HG02938 (cell line): ENCODE data around the gene ZKSCAN5.
"Not testable (repeated sequence)": the region's sequence is repeated elsewhere in the genome, so short reads cannot be mapped to it uniquely, and the experiment has no call there.

Experiments used
- ATAC-seq: cut with Tn5 transposase; IDR thresholded peaks from one replicate; pipeline ENCODE4 v1.9.1; 2021; ENCODE audit warnings: mild to moderate bottlenecking, moderate library complexity; ENCODE audit not compliant: unreplicated experiment

The ZKSCAN5 gene

GRCh38 chr7:99551767-99552463 is 47.5 kb downstream of the ZKSCAN5 start, which contains the start of gene FAM200A:
TSS of gene FAM200A (minus strand) at chr7:99552114. CDS start at chr7:99548407, 3,707 bp downstream.
- ATAC-seq: peak; percentile 87

DNA sequence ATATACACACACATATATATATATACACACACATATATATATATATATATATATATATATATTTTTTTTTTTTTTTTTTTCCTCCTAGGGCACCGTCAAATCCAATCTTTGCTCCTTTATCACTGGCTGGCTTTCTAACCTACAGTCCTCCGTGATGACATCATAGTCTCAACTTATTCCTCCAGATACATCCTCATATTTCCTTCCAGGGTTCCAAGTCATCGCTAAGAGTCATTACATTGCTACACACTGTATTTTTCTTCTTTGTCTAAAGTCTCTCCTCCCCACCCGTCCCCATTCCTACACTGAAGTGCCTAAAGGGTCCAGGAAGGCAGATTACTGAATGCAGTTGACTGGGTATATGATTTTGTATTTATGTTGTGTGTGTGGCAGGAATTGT is 48.6 kb downstream of the ZKSCAN5 start:
- no peak for ATAC-seq

DNA sequence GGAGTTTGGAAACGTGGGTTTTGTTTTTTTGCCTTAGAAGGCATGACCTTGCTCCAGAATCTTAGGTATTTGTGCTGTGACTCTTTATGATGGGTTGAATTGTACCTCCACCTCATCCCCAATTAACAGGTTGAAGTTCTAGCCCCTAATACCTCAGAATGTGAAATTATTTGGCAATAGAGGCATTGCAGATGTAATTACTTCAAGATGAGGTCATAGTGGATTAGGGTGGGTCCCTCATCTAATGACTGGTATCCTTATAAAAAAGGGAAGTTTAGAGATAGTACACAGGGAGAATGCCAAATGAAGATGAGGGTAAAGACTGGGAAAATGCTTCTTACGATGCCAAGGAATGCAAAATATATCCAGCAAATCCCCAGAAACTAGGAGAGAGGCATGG is 50.5 kb downstream of the ZKSCAN5 start:
- no peak for ATAC-seq

DNA sequence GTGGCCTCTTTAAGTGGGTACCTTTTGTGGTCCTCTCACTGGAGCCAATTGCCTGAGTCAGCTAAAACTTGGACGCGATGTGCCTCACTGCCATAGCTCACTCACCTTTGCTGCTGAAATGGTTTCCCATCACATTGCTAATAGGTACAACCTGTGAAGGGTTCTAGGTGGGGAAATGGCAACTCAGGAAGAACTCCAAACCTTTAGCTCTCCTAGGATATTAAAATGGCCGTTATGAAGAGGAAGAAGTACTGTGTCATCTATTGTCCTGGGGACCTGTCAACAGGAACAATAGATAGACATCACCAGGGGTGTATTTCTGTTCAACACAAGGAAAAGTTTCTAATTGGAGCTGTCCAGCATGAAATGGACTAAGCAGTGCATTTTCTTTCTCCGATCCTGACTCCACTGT is 52.7 kb downstream of the ZKSCAN5 start:
- no peak for ATAC-seq

DNA sequence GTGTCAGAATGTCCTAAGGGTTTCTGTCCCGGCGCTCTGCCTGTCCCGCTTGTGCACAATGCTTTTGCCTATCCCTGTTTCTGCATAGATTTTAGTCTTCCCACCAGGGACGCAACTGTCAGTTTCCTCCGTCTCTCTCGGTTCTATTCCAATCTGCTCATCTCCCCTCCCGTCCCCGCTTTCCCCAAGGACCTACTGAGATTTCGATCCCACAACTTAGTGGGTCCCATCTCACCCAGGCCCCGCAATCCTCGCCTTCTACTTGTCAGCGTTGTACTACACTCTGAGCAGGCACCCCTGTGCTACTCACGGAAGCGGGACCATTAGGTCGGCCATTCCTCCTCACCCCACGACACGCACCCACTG is 53.5 kb downstream of the ZKSCAN5 start:
- peak; percentile 43 for ATAC-seq

DNA sequence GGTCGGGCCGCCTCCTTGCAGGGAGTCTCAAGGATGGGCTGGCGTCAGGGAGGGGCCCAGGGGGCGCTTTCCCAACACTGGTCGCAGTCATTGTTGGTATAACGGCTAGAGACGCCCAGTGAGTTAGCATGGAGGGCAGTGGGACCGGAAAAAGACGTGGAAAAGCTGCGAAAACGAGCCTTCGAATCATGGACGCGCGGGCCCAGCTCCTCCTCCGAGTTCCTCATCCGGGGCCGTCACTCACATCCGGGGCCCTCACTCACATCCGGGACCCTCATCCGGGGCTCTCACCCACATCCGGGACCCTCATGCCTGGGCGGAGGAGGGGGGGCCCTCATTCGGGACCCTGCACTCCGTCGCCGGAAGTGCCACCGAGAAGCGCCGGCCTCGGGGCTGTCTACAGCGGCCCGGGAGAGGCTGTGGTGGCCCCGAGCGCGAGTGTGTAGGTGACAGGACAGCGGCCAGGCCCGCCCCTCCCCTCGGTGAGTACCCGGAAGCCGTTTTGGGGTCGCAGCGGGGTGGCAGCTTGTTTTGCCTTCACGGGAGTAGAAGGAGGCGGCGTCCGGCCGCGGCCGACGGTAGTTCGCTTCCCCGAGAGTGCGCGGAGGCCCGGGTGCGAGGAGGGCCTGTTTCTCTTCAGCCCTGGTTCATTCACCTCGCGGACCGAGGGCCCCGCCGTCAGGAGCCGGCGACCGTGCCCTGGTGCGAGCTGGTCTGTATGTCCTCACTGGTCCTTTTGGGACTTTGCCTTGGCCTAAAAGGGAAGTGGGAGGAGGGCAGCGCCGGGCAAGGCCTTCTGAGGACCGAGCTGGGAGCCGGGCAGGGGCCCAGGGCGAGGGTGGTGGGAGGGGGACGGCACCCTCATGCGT is 54.1 kb downstream of the ZKSCAN5 start, which contains the start of gene ZNF655:
ZNF655 (plus strand) TSS at position 337 of the 869 bp plus-strand sequence. CDS start 1,918 bp downstream, outside the sequence.
- peak; percentile 81 for ATAC-seq

- no peak for ATAC-seq
These were observed 54.9 kb downstream of the ZKSCAN5 start for GRCh38 chr7:99559175-99559915.

GRCh38 chr7:99560834-99561736 is 56.6 kb downstream of the ZKSCAN5 start:
- no peak for ATAC-seq

GRCh38 chr7:99561737-99562051 is 57.2 kb downstream of the ZKSCAN5 start:
- no peak for ATAC-seq

GRCh38 chr7:99562114-99562784 is 57.8 kb downstream of the ZKSCAN5 start:
- no peak for ATAC-seq

GRCh38 chr7:99562832-99563231 is 58.4 kb downstream of the ZKSCAN5 start:
- no peak for ATAC-seq

GRCh38 chr7:99563650-99564049 is 59.2 kb downstream of the ZKSCAN5 start:
- ATAC-seq: no peak

DNA sequence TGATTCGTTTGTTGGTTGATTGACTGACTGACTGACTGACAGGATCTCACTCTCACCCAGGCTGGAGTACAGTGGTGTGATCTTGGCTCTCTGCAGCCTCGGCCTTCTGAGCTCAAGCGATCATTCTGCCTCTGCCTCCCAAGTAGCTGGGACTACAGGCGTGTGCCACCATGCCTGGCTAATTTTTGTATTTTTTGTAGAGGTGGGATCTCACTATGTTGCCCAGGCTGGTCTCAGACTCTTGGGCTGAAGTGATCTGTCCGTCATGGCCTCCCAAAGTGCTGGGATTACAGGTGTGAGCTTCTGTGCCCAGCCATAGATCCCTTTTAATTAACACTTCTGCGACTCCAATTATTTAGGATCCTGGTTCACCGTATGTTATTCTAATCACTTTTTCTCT is 64.3 kb downstream of the ZKSCAN5 start:
- ATAC-seq: not testable (repeated sequence)

- no peak for ATAC-seq
These were observed 67.3 kb downstream of the ZKSCAN5 start for GRCh38 chr7:99571768-99572167.

- no peak for ATAC-seq
These were observed 68.8 kb downstream of the ZKSCAN5 start for GRCh38 chr7:99573257-99573656.

DNA sequence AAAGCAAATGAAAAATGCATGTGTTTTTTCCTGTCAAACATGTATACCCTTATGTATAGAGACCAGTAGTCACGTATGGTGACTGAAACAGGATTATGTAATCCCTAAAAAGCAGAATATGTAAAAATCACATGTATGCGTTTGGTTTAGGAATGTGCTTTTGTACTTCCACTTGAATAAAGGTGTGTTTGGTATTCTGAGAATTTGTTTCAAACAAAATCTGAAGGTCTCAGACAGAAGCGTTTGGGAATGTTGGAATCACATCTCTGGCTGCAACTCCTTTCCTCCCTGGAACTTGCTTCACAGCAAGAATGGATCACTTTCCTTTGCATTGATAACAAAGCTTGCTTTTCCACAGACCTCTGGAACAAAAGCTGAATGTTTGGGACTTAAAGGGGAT is 71.8 kb downstream of the ZKSCAN5 start:
- ATAC-seq: no peak

GRCh38 chr7:99579281-99579955 is 75.0 kb downstream of the ZKSCAN5 start:
- ATAC-seq: no peak

DNA sequence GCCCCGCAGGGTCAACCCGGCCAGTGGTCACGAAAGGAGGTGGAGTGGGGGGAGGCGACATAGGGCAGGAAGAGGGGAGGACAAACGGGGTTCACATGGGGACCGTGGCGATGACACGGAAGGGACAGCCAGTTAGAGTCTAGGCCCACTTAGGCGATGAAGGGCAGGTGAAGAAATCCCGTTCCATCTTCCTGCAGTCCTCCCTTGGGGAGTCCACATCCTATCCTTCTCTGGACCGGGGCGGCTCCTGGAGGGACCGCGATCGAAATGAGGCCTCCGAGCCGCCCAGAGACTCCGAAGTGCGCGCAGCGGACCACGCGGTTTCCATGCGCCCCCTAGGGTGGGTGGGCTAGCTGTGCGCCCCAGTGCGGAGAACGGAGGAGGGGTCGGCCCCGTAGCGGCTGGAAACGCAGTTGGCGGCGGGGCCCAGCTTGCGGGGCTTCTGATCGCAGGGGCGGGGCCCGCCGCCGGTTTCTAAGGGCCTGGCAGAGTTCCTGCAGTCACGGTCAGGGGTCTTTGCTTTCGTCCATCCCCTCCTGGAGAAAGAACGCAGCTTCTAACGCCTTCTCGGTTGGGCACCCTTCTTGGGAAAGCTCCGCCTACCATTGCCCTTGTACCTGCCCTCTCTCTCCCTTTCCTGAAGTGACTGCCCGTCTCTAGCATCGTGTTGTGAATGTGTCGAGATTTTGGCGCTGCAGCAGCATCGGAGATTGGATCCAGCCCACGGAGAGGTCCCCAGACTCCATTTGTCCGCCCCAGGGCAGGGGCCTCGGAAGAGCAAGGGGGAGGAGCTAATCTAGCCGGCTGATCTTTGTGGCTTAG is 75.7 kb downstream of the ZKSCAN5 start:
- no peak for ATAC-seq
